HEK293 (cell line): Measurements from ENCODE around the gene LYST.

Source experiments
- CTCF ChIA-PET: fragments of 350-600 bp; formaldehyde crosslinking; extraction: SDS; loops from one replicate; lab custom pipeline; 2021; ENCODE audit warnings: antibody characterized with exemption; lab: Yijun Ruan, JAX
- POLR2A ChIA-PET: fragments of 300-600 bp; formaldehyde crosslinking; extraction: SDS; loops from one replicate; lab custom pipeline; 2020; ENCODE audit warnings: antibody characterized with exemption, inconsistent platforms; lab: Yijun Ruan, JAX
- H3K27ac ChIP-seq: fragments of 200-500 bp; sonication (Bioruptor generic); 2 replicates; pipeline ENCODE4 v1.5.1; 2014; ENCODE audit warnings: low read depth, low read length, control low read depth, inconsistent platforms; ENCODE audit errors: extremely low read depth
- H3K36me3 ChIP-seq, 2 experiments: fragments of 200-500 bp in 1 of 2; sonication (Bioruptor generic) in 1 of 2; 1 replicate in 1 of 2; 2 replicates in 1 of 2; pipeline ENCODE4 v1.5.1; 2014 to 2017; ENCODE audit warnings: inconsistent platforms in 2 of 2, low read length in 2 of 2; ENCODE audit not compliant: control insufficient read depth in 2 of 2, insufficient read depth in 1 of 2
- H3K4me1 ChIP-seq: fragments of 200-500 bp; sonication (Bioruptor generic); 2 replicates; pipeline ENCODE4 v1.5.1; 2014; ENCODE audit warnings: mild to moderate bottlenecking, low read length, inconsistent platforms; ENCODE audit not compliant: control insufficient read depth, insufficient read depth
- H3K4me3 ChIP-seq: 2 replicates; pipeline ENCODE4 v1.5.1; 2011; ENCODE audit warnings: low read depth, mild to moderate bottlenecking, control low read depth, low read length, moderate library complexity
- H3K9me3 ChIP-seq: fragments of 200-500 bp; sonication (Bioruptor generic); 2 replicates; pipeline ENCODE4 v1.5.1; 2014; ENCODE audit warnings: low read depth, low read length, inconsistent platforms; ENCODE audit not compliant: control insufficient read depth, insufficient read depth
- BCL11A ChIP-seq: fragments of 450-650 bp; formaldehyde crosslinking; IDR thresholded peaks from 2 replicates; pipeline ENCODE4 v1.5.1; 2016; ENCODE audit warnings: low read depth, missing biosample characterization, missing genetic modification characterization
- GLIS1 ChIP-seq: fragments of 450-650 bp; formaldehyde crosslinking; IDR thresholded peaks from 2 replicates; pipeline ENCODE4 v1.5.1; 2016; ENCODE audit warnings: missing biosample characterization, missing genetic modification characterization
- IKZF3 ChIP-seq: fragments of 450-650 bp; IDR thresholded peaks from 2 replicates; pipeline ENCODE4 v1.5.0; 2018; ENCODE audit warnings: missing biosample characterization, mild to moderate bottlenecking, missing genetic modification characterization, moderate library complexity
- KLF10 ChIP-seq: fragments of 450-650 bp; IDR thresholded peaks from 2 replicates; pipeline ENCODE4 v1.5.1; 2018; ENCODE audit warnings: missing biosample characterization, mild to moderate bottlenecking, missing genetic modification characterization
- SALL2 ChIP-seq: fragments of 450-650 bp; formaldehyde crosslinking; IDR thresholded peaks from 2 replicates; pipeline ENCODE4 v1.5.0; 2017; ENCODE audit warnings: missing biosample characterization, mild to moderate bottlenecking, missing genetic modification characterization, borderline replicate concordance
- SETDB1 ChIP-seq: IDR thresholded peaks from one replicate; pipeline ENCODE4 v1.6.1; 2017; ENCODE audit warnings: mild to moderate bottlenecking, low read length, moderate library complexity, mixed read lengths; ENCODE audit not compliant: insufficient read length
- SP3 ChIP-seq: fragments of 450-650 bp; formaldehyde crosslinking; IDR thresholded peaks from 2 replicates; pipeline ENCODE4 v1.5.1; 2016; ENCODE audit warnings: missing biosample characterization, missing genetic modification characterization
- TRIM28 ChIP-seq: IDR thresholded peaks from 2 replicates; pipeline ENCODE4 v1.6.1; 2011; ENCODE audit warnings: low read length, control low read depth, borderline replicate concordance
- ZFP41 ChIP-seq: fragments of 450-650 bp; formaldehyde crosslinking; IDR thresholded peaks from 2 replicates; pipeline ENCODE4 v1.5.1; 2016; ENCODE audit warnings: missing biosample characterization, missing genetic modification characterization, borderline replicate concordance
- ZFP69B ChIP-seq: fragments of 450-650 bp; formaldehyde crosslinking; IDR thresholded peaks from 2 replicates; pipeline ENCODE4 v1.5.1; 2016; ENCODE audit warnings: missing biosample characterization, missing genetic modification characterization
- ZNF112 ChIP-seq: fragments of 450-650 bp; formaldehyde crosslinking; IDR thresholded peaks from 2 replicates; pipeline ENCODE4 v1.5.0; 2017; ENCODE audit warnings: missing biosample characterization, missing genetic modification characterization
- ZNF132 ChIP-seq: fragments of 450-650 bp; formaldehyde crosslinking; IDR thresholded peaks from 2 replicates; pipeline ENCODE4 v1.5.1; 2017; ENCODE audit warnings: missing biosample characterization, missing genetic modification characterization, borderline replicate concordance
- ZNF221 ChIP-seq: fragments of 450-650 bp; formaldehyde crosslinking; IDR thresholded peaks from 2 replicates; pipeline ENCODE4 v1.5.1; 2017; ENCODE audit warnings: missing biosample characterization, missing genetic modification characterization, borderline replicate concordance
- ZNF324 ChIP-seq: fragments of 450-650 bp; formaldehyde crosslinking; IDR thresholded peaks from 2 replicates; pipeline ENCODE4 v1.5.1; 2016; ENCODE audit warnings: missing biosample characterization, missing genetic modification characterization
- ZNF350 ChIP-seq: fragments of 450-650 bp; formaldehyde crosslinking; IDR thresholded peaks from 2 replicates; pipeline ENCODE4 v1.5.0; 2017; ENCODE audit warnings: missing biosample characterization, mild to moderate bottlenecking, missing genetic modification characterization
- ZNF416 ChIP-seq: fragments of 450-650 bp; formaldehyde crosslinking; IDR thresholded peaks from 2 replicates; pipeline ENCODE4 v1.5.1; 2016; ENCODE audit warnings: missing biosample characterization, missing genetic modification characterization
- ZNF654 ChIP-seq: fragments of 450-650 bp; formaldehyde crosslinking; IDR thresholded peaks from 2 replicates; pipeline ENCODE4 v1.5.1; 2016; ENCODE audit warnings: low read depth, missing biosample characterization, missing genetic modification characterization
- ZNF677 ChIP-seq: fragments of 450-650 bp; IDR thresholded peaks from 2 replicates; pipeline ENCODE4 v1.5.0; 2018; ENCODE audit warnings: missing biosample characterization, mild to moderate bottlenecking, missing genetic modification characterization, moderate library complexity
- ZNF701 ChIP-seq: fragments of 450-650 bp; formaldehyde crosslinking; IDR thresholded peaks from 2 replicates; pipeline ENCODE4 v1.5.1; 2016; ENCODE audit warnings: missing biosample characterization, missing genetic modification characterization
- ZNF76 ChIP-seq: fragments of 450-650 bp; formaldehyde crosslinking; IDR thresholded peaks from 2 replicates; pipeline ENCODE4; 2016; ENCODE audit warnings: low read depth, missing biosample characterization, missing genetic modification characterization, borderline replicate concordance
- TF ChIP-seq, protein P1 (sequence below): fragments of 450-650 bp; formaldehyde crosslinking; IDR thresholded peaks from 2 replicates; pipeline ENCODE4 v1.5.1; 2016; ENCODE audit warnings: missing biosample characterization, missing genetic modification characterization, borderline replicate concordance
- TF ChIP-seq, protein P2 (sequence below): fragments of 450-650 bp; formaldehyde crosslinking; IDR thresholded peaks from 2 replicates; pipeline ENCODE4 v1.5.1; 2016; ENCODE audit warnings: missing biosample characterization, missing genetic modification characterization, borderline replicate concordance
- TF ChIP-seq, protein P3 (sequence below): fragments of 450-650 bp; formaldehyde crosslinking; IDR thresholded peaks from 2 replicates; pipeline ENCODE4 v1.5.1; 2016; ENCODE audit warnings: missing biosample characterization, missing genetic modification characterization
- TF ChIP-seq, protein P4 (sequence below): sonication (generic); formaldehyde crosslinking; IDR thresholded peaks from 2 replicates; pipeline ENCODE4 v1.8.1; 2022; ENCODE audit warnings: mild to moderate bottlenecking, moderate library complexity, missing genetic modification reagents
- TF ChIP-seq, protein P5 (sequence below): fragments of 450-650 bp; formaldehyde crosslinking; IDR thresholded peaks from 2 replicates; pipeline ENCODE4 v1.5.1; 2016; ENCODE audit warnings: missing biosample characterization, missing genetic modification characterization

LYST gene

DNA sequence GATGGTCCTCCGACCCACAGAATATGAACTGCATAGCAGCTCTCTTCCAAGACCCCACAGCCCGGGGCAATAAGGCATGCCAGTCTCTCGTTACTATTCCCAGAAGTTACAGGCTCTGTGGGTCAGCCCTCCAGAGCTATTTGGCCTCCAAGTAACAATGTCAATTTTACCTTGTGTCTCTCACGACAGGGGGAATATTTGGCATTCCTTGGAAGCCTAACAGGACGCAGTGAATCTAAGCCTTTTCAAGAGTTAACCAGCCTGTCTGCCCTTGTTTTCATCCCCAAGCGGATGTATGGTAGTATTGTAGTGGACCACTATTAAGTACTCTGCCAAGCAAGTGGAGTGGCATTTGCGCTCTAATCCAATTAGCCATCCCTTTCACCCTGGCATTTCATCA lies 192.7 kb downstream of the LYST start:
- H3K27ac ChIP-seq = no peak overlapping the region
- TF ChIP-seq ZNF221 (tag by site-specific recombination) = no peak
- TF ChIP-seq SETDB1 = no peak
- TF ChIP-seq ZNF677 (tag by site-specific recombination) = no peak
- no peak for TF ChIP-seq TRIM28
- TF ChIP-seq, protein P1, sequence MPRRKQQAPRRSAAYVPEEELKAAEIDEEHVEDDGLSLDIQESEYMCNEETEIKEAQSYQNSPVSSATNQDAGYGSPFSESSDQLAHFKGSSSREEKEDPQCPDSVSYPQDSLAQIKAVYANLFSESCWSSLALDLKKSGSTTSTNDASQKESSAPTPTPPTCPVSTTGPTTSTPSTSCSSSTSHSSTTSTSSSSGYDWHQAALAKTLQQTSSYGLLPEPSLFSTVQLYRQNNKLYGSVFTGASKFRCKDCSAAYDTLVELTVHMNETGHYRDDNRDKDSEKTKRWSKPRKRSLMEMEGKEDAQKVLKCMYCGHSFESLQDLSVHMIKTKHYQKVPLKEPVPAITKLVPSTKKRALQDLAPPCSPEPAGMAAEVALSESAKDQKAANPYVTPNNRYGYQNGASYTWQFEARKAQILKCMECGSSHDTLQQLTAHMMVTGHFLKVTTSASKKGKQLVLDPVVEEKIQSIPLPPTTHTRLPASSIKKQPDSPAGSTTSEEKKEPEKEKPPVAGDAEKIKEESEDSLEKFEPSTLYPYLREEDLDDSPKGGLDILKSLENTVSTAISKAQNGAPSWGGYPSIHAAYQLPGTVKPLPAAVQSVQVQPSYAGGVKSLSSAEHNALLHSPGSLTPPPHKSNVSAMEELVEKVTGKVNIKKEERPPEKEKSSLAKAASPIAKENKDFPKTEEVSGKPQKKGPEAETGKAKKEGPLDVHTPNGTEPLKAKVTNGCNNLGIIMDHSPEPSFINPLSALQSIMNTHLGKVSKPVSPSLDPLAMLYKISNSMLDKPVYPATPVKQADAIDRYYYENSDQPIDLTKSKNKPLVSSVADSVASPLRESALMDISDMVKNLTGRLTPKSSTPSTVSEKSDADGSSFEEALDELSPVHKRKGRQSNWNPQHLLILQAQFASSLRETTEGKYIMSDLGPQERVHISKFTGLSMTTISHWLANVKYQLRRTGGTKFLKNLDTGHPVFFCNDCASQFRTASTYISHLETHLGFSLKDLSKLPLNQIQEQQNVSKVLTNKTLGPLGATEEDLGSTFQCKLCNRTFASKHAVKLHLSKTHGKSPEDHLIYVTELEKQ = no peak
- TF ChIP-seq ZFP69B (tag by site-specific recombination) = no peak
- no peak for TF ChIP-seq ZNF132 (tag by site-specific recombination)
- no peak for TF ChIP-seq ZNF324 (tag by site-specific recombination)
- TF ChIP-seq, protein P2, sequence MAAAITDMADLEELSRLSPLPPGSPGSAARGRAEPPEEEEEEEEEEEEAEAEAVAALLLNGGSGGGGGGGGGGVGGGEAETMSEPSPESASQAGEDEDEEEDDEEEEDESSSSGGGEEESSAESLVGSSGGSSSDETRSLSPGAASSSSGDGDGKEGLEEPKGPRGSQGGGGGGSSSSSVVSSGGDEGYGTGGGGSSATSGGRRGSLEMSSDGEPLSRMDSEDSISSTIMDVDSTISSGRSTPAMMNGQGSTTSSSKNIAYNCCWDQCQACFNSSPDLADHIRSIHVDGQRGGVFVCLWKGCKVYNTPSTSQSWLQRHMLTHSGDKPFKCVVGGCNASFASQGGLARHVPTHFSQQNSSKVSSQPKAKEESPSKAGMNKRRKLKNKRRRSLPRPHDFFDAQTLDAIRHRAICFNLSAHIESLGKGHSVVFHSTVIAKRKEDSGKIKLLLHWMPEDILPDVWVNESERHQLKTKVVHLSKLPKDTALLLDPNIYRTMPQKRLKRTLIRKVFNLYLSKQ (tag by site-specific recombination) = no peak
- TF ChIP-seq ZNF654 (tag by site-specific recombination) = no peak
- no peaks in the 10 kb centered on the region for H3K9me3 ChIP-seq
- H3K4me3 ChIP-seq = no peak overlapping the region
- CTCF ChIA-PET = interaction anchor here (0.7 to 2.3 kb wide), 2 partner anchors 12 to 28 kb away, joined by 7 to 9 read pairs; no protein-coding TSS in a partner anchor
- H3K36me3 ChIP-seq = peaks cover 0 to 25% of the 10 kb centered on the region in 2 experiments; a peak in 1 of 3 replicates
- POLR2A ChIA-PET = interaction anchor here (0.7 kb wide), 1 partner anchor 38 kb away, joined by 3 read pairs; no protein-coding TSS in a partner anchor
- H3K4me1 ChIP-seq = no peaks in the 10 kb centered on the region

DNA sequence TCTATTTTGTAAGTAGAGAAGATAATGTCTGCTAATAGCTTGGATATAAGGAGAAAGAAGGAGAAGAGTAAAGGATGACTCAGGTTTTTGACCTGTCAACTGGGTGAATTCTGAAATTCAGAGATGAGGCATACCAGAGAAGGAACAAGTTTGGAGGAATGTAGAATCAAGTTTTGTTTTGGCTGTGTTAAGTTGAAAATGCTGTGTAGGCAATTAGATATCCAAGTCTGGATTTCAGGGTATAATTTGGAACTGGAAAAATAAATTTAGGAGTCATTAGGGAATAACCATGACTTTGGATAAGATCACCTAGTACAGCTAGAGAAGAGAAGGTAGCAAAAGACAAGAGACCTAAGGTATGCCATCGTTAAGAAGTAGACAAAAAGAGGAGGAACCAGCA lies 194.7 kb downstream of the LYST start:
- ChIA-PET POLR2A (no interaction called here), CTCF (interaction anchor here (1.8 kb wide), 1 partner anchor 300 kb away, joined by 6 read pairs; no protein-coding TSS in a partner anchor)
- H3K27ac ChIP-seq = no peak overlapping the region
- no peaks in the 10 kb centered on the region for H3K9me3 ChIP-seq
- H3K4me3 ChIP-seq = no peak overlapping the region
- peaks cover 0 to 24% of the 10 kb centered on the region in 2 experiments; a peak in 1 of 3 replicates for H3K36me3 ChIP-seq
- H3K4me1 ChIP-seq = no peaks in the 10 kb centered on the region
- TF ChIP-seq ZNF701 (tag by site-specific recombination) = no peak
- TF ChIP-seq ZNF677 (tag by site-specific recombination) = no peak
- TF ChIP-seq SALL2 = no peak
- no peak for TF ChIP-seq SP3
- no peak for TF ChIP-seq BCL11A (tag by site-specific recombination)
- TF ChIP-seq ZNF76 = no peak
- TF ChIP-seq IKZF3 = no peak
- TF ChIP-seq, protein P3, sequence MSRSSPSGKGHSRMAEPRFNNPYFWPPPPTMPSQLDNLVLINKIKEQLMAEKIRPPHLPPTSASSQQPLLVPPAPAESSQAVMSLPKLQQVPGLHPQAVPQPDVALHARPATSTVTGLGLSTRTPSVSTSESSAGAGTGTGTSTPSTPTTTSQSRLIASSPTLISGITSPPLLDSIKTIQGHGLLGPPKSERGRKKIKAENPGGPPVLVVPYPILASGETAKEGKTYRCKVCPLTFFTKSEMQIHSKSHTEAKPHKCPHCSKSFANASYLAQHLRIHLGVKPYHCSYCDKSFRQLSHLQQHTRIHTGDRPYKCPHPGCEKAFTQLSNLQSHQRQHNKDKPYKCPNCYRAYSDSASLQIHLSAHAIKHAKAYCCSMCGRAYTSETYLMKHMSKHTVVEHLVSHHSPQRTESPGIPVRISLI (tag by site-specific recombination) = no peak
- no peak for TF ChIP-seq ZFP41
- no peak for TF ChIP-seq ZNF416 (tag by site-specific recombination)
- TF ChIP-seq GLIS1 = no peak
- no peak for TF ChIP-seq KLF10
- TF ChIP-seq ZNF112 (tag by site-specific recombination) = no peak
- TF ChIP-seq, protein P4, sequence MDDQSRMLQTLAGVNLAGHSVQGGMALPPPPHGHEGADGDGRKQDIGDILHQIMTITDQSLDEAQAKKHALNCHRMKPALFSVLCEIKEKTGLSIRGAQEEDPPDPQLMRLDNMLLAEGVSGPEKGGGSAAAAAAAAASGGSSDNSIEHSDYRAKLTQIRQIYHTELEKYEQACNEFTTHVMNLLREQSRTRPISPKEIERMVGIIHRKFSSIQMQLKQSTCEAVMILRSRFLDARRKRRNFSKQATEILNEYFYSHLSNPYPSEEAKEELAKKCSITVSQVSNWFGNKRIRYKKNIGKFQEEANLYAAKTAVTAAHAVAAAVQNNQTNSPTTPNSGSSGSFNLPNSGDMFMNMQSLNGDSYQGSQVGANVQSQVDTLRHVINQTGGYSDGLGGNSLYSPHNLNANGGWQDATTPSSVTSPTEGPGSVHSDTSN (CRISPR knock-in tag) = no peak
- TF ChIP-seq ZNF350 = no peak
- TF ChIP-seq, protein P5, sequence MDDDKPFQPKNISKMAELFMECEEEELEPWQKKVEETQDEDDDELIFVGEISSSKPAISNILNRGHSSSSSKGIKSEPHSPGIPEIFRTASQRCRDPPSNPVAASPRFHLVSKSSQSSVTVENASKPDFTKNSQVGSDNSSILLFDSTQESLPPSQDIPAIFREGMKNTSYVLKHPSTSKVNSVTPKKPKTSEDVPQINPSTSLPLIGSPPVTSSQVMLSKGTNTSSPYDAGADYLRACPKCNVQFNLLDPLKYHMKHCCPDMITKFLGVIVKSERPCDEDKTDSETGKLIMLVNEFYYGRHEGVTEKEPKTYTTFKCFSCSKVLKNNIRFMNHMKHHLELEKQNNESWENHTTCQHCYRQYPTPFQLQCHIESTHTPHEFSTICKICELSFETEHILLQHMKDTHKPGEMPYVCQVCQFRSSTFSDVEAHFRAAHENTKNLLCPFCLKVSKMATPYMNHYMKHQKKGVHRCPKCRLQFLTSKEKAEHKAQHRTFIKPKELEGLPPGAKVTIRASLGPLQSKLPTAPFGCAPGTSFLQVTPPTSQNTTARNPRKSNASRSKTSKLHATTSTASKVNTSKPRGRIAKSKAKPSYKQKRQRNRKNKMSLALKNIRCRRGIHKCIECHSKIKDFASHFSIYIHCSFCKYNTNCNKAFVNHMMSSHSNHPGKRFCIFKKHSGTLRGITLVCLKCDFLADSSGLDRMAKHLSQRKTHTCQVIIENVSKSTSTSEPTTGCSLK (tag by site-specific recombination) = no peak
